DMS114 treated with DMSO at 0.1 percent for 48 hours (cell line): ENCODE measurements around the gene RETN.
"Not testable (repeated sequence)": the region's sequence is repeated elsewhere in the genome, so short reads cannot be mapped to it uniquely, and the experiment has no call there.

ENCODE experiments used
- DNase-seq: peaks from one replicate; lab custom pipeline; 2025; ENCODE audit not compliant: unreplicated experiment; lab: John Stamatoyannopoulos, UW

The RETN gene

DNA sequence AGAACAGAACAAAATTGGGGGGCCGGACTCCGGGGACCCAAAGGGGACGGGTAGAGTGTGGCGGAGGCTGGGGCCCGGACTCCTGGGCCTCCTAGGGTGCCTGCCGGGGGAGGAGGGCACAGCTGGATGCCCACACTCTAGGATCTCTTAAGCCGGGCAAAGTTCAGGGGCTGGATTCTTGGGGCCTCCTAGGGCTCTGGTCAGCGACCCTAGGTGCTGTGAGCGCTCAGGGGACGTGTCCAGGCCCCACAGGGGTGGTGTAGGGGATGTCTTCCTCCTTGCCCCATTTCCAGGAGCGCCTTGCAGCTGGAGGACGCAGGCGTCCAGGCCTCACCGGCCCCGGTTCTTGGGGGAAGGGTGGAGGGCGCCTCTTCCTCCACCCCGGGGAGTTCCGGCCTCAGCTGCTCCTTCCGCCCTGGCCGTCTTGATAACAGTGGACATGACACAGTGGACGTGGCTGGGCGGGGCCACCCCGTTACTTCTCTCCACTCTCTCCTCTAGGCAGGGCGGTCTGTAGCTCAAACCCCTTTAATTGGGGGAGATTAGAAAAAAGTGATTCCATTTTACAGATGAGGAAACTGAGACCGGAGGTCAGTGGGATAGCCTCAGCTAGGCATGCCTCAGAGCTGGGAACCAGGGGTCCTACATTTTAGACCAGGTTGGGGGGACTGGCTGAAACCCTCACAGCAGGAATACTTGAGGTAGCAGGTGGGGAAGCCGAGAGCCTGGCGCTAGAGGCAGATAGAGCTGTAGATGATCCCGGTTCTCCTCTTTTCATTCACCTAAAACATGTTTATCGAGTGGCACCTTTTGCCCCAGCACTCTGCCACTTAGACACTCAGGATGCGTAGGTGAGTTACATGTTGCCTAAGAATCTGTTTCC, 31.2 kb upstream of the RETN start:
- DNase-seq, result no peak

DNA sequence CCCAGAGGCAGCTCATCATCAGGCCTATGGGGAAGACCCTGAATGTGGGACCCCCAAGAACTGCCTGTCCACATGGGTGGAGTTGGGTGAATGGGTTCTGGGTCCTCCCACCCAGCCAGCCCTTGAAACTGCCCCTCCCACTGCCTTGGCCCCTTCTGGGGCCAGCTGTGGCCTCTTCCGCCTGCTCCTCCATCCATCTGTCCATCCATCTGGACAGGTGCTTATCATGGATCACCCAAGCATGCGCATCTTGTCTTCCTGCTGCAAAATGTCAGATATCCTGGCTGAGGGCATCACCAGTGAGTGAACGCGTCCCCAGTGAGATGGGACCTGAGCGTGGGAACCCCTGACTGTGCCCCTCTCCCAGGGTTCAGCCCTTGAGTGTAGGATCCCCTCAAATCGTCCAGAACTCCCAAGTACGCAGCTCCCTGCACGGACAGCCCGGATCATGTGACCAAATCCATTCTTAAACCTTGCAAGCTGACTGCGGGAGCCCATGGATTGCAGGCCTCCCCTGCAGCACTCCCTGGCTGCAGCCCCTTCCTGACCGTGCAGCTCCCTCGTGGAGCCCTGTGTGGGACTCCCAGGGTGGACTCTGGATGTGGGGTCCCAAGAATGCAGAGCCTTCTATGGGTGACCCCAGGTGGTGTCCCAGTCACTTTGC, 29.9 kb upstream of the RETN start:
- DNase-seq, result no peak

DNA sequence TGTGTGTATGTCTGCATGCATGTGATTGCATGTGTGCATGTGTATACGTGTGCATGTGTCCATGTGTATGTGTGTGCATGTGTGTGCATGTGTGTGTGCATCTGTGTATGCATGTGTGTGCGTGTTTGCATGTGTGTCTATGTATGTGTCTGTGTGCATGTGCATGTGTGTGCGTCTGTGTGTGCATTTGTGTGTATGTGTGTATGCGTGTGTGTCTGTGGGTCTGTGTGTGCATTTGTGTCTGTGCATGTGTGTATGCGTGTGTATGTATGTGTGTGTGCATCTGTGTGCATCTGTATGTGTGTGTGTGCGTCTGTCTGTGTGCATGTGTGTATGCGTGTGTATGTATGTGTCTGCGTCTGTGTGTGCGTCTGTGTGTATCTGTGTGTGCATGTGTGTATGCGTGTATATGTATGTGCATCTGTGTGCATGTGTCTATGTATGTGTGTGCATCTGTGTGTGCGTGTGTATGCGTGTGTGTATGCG, 28.9 kb upstream of the RETN start:
- DNase-seq, result no peak

DNA sequence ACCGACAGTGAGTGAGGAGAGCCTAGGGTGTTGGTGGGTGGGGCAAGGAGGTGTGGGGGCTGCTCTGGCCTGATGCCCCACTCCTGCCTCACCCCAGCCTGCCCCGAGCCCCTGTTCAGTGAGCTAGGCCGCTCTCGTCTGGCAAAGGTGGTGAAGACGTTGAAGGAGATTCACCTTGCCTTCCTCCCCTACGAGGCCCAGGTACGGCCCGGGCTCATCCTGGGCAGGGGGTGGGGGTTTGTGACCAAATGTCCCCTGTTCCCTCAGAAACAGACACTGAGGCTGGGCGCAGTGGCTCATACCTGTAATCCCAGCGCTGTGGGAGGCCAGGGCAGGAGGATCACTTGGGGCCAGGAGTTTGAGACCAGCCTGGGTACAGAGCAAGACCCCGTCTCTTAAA, 28.0 kb upstream of the RETN start:
- no peak for DNase-seq

DNA sequence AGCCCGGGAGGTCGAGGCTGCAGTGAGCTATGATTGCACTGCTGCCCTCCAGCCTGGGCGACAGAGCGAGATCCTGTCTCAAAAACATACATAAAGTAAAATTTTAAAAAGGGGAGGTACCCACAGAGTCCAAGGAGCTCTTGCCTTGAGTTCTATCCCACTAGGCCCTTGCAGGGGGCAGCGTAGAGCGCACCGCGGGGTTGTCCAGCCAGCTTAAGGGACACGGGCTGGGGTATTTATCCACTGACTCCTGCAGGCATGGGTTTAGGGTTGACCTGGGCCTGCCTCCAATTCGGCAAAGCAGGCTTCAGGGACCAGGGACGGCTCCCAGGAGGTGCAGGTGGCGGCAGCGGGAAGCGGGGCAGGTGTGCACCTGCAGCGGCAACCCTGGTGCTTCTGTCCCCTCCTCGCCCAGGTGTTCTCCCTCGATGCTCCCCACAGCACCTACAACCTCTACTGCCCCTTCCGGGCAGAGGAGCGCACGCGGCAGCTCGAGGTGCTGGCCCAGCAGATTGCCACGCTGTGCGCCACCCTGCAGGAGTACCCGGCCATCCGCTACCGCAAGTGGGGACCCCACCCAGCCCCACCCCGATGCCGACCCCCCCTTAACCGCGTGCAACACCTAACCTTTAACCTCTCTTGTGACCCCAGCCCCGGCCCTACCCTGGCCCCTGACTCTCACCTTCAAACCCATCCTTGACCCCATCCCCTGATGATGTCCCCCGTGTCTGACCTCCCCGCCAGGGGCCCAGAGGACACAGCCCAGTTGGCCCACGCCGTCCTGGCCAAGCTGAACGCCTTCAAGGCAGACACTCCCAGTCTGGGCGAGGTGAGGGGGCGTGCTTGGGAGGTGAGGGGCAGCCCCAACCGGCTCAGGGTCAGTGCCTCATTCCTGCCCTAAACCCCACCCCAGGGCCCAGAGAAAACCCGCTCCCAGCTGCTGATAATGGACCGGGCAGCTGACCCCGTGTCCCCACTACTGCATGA, 27.3 kb upstream of the RETN start:
- no peak for DNase-seq

DNA sequence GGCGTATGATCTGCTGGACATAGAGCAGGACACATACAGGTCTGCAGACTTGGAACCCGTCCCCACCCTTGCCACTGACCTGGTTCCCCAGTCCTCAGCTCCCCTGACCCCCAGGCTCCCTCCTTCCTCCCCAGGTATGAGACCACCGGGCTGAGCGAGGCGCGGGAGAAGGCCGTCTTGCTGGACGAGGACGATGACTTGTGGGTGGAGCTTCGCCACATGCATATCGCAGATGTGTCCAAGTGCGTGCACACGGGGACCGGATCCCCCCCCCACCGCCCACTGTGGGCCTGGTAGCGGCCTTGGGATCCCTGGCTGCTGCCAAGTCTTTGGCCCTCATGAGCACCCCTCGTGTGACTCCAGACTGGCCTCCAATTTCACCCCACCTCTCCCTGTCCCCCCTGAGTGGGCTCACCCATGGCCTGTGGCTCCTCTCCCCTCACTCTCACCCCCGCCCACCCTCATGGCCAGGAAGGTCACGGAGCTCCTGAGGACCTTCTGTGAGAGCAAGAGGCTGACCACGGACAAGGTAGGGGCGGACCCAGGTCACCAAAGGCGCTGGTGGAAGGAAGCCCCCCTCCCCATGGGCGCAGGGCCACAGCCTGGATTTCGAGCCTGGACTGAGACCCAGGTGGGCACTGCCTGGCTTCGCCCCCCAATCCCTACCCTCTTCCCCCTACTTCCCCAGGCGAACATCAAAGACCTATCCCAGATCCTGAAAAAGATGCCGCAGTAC, 26.4 kb upstream of the RETN start:
- no peak for DNase-seq

DNA sequence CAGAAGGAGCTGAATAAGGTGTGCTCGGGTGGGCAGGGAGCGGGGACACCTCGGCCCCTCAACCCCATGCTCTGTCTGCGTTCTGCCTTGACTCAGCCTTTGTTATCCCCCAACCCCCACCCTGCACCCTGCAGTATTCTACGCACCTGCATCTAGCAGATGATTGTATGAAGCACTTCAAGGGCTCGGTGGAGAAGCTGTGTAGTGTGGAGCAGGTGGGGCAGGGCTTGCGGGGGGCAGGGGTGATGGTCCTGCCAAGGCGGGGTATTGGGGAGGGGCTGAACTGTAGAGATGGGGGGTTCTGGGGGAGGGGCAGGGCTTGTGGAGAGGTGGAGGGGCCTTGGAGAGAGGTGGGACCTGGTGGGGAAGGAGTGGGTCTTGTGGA, 25.8 kb upstream of the RETN start:
- no peak for DNase-seq

DNA sequence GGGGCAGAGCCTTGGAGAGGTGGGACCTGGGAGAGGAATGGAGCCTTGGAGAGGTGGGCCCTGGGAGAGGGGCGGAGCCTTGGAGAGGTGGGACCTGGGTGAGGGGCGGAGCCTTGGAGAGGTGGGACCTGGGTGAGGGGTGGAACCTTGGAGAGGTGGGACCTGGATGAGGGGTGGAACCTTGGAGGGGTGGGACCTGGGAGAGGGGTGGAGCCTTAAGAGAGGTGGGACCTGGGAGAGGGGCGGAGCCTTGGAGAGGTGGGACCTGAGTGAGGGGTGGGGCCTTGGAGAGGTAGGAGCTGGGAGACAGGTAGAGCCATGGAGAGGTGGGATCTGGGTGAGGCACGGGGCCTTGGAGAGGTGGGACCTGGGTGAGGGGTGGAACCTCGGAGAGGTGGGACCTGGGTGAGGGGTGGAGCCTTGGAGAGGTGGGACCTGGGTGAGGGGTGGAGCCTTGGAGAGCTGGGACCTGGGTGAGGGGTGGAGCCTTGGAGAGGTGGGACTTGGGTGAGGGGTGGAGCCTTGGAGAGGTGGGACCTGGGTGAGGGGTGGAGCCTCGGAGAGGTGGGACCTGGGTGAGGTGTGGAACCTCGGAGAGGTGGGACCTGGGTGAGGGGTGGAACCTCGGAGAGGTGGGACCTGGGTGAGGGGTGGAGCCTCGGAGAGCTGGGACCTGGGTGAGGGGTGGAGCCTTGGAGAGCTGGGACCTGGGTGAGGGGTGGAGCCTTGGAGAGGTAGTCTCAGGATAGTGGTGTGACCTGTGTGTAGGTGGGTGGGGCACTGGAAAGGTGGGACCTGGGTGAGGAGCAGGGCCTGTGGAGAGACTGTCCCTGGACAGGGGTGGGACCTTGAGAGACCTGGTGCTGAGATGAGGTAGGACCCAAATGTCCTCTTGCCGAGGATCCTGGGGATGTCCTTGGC, 25.0 kb upstream of the RETN start:
- DNase-seq, result not testable (repeated sequence)

DNA sequence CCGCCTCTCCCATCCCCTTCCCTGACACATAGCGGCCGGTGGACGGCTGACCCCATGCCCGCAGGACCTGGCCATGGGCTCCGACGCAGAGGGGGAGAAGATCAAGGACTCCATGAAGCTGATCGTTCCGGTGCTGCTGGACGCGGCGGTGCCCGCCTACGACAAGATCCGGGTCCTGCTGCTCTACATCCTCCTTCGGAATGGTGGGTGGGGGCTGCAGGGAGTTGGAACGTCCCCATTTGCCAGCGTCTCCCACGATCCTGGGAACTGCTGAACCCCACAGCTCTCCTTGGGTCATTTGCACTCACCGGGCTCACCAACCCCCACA, 24.3 kb upstream of the RETN start:
- no peak for DNase-seq

DNA sequence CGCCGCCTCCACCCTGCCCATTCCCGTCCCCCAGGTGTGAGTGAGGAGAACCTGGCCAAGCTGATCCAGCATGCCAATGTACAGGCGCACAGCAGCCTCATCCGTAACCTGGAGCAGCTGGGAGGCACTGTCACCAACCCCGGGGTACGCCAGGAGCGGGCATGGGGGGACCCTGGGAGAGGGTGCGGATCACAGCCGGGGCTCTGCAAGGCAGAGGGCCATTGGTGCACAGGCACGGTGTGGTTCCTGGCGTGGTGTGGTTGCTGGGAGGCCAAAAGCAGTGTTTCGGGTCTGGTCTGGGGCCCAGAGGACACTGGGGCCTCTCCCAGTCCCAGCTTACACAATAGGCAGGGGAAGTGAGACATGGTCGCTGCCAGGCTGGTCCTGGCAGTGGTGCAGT, 23.7 kb upstream of the RETN start:
- no peak for DNase-seq

DNA sequence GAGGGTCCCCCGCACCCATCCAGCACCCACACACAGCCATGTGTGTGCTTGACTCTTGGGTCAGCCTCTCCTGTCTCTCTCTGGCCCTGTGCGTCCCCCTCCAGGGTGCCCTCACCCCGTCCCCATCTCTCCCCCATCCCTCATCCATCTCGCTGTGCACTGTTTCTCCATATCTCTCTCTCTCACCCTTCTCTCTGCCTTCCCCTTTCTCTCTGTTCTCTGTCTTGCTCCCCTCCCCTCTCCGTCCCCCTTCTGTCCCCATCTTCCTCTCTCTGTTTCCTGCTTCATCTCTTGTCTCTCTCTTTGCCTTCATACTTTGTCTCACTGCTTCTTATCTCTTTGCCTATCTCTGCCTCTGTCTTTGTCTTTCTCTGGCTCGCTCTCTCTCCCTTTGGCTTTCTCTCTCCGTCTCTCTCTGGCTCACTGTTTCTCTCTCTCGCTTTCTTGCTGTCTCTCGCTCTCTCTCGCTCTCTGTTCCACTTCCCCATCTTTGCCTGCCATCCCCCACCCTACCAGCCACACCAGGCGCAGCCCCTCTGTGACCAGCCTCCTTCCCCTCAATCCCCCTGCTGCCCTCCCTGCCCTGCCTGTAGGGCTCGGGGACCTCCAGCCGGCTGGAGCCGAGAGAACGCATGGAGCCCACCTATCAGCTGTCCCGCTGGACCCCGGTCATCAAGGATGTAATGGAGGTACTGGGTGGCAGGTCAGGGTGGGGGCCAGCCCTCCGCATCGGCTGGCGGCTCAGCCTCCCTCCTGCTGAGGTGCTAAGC, 23.0 kb upstream of the RETN start:
- no peak for DNase-seq

DNA sequence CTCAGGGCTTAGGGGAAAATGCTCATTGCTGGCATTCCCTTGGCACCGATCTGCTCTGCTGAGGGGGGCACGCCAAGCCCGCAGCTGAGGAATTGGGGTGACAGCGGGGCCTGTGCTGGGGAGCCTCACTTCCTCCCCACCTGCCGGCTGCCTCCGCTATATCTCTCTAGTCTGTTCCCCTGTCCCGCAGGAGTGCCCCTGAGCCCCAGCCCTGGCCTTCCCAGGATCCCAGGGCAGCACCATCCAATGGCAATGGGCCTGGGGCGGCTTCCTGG, 22.5 kb upstream of the RETN start:
- no peak for DNase-seq

DNA sequence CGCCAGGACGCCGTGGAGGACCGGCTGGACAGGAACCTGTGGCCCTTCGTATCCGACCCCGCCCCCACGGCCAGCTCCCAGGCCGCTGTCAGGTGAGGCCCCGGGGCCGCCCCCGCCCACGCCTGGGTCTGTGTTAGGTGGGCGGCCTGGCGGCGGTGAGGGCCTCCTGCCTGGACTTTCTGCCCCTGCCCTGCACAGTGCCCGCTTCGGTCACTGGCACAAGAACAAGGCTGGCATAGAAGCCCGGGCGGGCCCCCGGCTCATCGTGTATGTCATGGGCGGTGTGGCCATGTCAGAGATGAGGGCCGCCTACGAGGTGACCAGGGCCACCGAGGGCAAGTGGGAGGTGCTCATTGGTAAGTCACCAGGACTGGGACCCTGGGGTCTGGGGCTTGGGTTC, 21.7 kb upstream of the RETN start:
- DNase-seq, result no peak

DNA sequence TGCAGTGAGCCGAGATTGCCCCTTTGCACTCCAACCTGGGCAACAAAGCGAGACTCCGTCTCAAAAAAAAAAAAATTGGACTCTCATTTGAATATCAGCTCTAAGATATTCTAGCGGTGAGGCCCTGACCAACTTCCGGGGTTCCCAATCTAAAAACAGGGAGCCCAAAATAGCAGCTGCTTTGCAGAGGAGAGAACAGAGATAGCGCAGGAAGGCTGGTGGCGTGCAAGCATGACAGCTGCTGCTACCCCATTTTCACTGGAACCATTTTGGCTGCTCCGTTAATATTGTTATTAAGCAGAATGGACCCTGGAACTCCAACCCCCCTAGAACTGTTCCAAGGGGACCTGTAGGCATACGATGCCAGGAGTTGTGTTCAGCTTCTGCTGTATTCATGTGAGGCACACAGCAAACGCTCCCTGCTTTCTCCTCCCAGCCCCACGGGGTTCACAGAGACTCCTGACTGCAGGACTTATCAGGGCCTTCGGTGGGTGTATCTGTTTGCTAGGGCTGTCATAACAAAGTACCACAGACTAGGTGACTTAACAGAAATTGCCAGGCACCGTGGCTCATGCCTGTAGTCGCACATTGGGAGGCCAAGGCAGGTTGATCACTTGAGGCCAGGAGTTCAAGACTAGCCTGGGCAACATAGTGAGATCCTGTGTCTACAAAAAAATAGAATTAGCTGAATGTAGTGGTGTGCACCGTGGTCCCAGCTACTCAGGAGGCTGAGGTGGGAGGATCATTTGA, 20.4 kb upstream of the RETN start:
- DNase-seq, result no peak

DNA sequence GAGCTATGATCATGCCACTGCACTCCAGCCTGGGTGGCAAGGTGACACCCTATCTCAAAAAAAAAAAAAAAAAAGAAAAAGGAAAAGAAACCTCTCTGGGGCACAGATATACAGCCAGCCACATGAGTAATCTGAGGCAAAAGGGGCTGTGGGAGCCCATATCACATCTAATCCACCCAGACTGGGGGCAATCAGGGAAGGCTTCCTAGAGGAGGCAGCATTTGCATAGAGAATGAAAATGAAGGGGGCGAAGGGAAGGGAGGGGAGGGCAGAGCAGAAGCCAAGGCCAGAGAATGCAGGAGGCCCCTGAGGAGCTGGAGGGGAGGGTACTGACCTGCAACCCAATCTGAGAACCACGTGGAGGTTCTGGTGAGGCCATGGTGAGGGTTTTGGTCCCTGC, 18.7 kb upstream of the RETN start:
- DNase-seq, result no peak

DNA sequence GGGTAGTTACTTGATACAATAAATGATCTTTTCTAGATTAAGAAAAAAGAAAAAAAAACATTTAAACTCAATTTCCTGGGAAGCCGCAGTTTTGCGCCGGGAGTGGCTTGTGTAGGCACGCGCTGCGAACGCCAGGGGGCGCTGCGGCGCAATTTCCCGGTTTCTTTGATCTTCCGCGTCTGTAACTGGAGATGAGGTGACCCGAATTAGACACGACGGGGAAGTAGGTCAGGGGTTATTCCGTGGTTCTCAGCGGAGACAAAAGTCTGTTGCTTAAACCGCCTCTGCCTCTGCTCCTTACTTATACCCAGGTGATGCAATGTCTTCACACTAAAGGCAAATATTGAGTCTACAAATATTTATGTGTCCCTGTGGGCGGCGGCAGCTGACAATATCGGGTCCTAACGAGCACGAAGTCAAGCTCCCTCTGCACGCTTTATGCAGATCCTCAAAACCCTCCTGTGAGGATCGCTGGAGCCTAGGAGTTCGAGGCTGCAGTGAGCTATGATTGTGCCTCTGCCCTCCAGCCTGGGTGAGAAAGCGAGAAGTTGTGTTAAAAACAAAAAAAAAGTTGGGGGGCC, 16.7 kb upstream of the RETN start:
- no peak for DNase-seq

DNA sequence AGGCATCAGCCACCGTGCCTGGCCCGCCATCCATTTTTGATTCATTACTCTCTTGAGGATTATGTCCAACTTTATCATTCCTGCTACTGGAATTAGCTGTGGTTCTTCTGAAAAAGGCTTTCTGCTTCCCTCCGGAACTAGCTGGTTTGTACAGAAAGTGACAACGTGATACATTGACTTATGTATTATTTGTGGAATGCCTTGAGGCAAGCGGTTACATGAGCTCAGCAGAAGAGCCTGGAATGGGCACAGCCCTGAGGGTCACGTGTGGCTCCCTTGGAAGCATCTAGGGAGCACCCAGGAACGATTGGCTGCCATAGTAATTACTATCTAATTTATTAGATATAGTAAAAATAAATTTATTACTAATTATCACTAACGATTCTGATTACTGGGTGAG, 14.4 kb upstream of the RETN start:
- DNase-seq, result no peak

DNA sequence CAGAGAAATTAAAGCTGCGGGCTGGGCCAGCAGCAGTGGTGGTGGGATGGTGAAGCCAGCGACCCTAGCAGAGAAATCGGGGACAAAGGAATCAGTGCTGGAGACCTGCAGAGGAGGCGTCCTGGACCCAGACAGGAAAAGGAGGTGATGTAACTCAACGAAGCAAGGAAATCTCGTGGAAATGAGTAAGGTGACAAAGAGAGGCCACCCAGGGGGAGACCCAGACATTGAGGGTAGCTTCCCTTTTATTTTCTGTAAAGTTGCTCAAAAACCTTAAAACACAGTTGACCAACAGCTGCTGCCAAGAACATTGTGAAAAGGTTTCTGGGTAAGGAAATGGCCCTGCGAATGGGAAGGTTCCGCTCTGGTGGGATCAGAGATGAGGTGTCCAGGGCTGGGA, 13.3 kb upstream of the RETN start:
- DNase-seq, result no peak
